NCI-H2196 (cell line): ENCODE results near the gene PITPNC1.
"Not testable (repeated sequence)": the region's sequence is repeated elsewhere in the genome, so short reads cannot be mapped to it uniquely, and the experiment has no call there.

Experiments
- DNase-seq: peaks from one replicate; lab custom pipeline; 2025; ENCODE audit not compliant: unreplicated experiment; lab: John Stamatoyannopoulos, UW

Gene PITPNC1

DNA sequence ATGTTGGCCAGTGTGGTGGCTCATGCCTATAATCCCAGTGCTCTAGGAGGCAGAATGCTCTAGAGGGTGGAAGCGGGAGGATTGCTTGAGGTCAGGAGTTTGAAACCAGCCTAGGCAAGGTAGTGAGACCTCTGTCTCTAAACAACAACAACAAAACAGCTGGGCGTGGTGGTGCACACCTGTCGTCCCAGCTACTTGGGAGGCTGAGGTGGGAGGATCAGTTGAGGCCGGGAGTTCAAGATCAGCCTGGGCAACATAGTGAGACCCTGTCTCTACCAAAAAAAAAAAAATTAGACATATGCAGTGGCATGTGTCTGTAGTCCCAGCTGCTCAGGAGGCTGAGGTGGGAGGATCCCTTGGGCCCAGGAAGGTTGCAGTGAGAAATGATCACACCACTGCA lies 53.4 kb downstream of the PITPNC1 start:
- DNase-seq, result not testable (repeated sequence)

DNA sequence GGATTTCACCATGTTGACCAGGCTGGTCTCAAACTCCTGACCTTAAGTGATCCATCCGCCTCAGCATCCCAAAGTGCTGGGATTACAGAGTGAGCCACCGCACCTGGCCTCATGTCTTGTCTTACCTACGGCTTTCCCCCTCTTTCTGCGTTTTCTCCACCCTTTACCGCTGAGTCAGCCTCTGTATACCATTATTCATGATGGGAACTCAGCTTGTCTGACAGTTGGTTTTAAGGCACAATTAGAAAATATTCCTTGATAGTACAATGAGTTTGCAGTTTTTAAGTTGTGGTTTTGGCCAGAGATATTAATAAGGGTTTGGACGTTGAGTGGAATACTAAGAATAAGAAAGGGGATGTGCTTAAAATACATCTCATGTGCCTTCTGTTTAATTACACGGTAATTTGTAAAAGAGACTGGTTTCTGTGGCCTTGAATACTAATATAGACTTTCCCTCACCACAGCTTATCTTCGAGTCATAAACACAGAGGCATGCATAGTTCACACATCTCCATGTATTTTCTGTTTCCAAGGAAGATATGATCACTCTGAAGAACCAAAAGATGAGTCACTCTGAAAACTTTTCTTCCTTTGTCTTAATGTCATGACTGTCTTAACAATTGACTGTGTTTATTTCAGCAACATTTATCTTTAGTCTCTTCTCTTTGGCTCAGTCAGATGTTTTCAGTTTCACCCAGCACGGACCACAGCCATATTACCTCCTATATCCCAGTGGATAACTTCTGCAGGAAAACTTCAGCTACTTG lies 54.4 kb downstream of the PITPNC1 start:
- no peak for DNase-seq

DNA sequence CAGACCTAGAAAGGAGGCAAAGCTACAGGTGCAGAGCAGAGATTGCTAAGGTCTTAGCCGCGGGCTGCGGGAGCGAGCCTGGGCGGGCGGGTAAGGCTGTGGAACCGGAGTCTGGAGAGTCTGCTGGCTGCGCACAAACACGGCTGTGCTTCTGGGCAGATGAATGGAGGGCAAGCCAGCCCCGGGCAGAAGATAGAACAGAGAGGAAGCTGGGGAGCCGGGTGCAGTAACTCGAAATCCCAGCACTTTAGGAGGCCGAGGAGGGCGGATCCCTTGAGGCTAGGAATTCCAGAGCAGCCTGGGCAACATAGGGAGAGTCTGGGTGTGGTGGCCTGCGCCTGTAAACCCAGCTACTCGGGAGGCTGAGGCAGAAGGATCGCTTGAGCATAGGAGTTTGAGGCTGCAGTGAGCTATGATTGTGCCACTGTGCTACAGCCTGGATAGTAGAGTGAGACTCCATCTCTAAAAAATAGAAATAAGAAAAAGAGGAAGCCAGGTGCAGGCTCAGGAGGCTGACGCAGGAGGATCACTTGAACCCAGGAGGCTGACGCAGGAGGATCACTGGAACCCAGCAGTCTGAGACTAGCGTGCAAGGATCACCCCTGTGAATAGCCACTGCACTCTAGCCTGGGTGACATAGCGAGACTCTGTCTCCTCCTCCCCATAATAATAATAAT lies 56.3 kb downstream of the PITPNC1 start:
- no peak for DNase-seq

DNA sequence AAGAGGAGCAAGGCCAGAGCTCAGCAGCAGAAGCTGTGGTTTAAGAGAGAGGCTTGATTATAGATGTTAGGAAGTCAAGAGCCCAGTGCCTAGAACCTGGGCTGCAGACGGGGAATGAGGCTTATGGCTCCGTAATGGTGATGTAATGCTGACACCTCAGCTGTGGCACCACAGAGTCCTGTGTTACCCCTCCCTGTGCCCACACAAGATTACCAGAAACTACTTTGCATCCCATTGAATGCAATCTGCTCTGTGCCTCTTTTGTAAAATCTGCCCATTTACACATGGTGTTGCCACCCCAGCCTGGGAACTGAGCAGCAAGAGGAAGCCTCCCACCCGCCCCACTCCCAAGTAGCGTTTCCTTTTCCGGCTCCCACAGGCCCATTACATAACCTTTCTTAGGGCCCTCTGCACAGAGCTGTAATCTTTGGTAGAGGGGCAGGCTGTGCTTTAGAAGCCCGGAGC lies 57.0 kb downstream of the PITPNC1 start:
- DNase-seq, result no peak

DNA sequence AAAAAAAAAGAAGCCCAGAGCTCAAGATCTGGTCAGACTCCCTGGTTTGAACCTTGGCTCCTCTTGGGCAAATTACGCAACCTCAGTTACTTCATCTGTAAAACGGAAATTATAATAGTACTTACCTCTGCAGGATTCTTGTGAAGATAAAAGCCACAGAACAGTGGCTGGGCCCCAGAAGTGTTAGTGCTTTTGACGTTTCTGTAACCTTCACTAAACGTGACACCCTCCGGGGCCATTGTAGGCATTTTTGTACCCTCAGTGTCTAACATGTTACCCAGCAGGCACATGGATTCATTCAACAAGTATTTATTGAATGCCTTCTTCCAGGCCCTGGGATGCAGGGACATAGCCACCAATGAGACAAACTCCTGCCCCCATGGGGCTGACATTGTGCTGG lies 58.0 kb downstream of the PITPNC1 start:
- DNase-seq, result no peak

DNA sequence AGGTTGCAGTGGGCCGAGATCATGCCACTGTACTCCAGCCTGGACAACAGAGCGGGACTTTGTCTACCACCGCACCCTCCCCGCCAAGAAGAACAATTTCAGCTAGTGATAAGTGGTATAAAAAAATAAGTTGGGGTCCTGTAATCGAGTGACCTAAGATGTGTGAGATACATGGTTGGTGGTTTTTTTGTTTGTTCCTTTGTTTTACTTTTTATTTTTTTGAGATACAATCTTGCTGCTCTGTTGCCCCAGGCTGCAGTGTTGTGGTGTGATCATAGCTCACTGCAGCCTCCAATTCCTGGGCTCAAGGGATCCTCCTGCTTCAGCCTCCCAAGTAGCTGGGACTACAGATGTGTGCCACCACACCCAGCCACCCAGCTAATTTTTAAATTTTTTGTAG lies 58.7 kb downstream of the PITPNC1 start:
- no peak for DNase-seq

DNA sequence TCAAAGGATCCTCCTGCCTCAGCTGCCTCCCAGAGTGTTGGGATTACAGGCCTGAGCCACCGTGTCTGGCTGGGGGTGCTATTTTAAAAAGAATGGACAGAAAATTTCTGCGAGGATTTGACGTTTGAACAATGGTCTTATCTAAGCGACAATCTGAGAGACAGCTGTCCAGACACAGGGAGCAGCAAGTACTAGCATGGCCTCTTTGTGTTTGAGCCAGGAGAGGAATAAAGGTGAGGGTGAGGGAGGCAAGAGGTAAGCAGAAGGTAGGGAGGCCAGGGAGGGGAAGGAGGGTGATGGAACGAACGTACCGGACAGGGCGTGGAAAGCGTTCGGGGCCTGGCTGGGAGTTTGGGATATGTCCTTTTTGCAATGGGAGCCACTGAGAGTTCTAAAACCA lies 59.2 kb downstream of the PITPNC1 start:
- no peak for DNase-seq

DNA sequence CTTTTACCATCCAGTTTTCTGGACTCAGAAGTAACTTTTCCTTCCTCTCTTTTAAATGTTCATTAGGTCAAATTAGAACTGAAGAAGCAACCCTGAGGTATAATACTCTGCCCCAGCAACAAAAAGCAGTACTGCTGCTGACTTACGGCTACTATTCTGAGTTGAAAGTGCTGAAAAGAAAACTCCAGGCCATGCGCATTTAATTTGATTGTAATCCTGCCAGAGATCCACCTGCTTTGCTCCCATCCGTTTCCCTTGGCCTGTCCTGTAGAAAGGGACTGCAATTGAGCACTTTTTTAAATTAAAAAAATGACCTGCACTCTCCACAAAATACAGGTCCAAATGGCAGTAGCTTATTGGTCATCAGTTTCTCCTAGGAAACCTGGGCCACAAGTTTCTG lies 61.6 kb downstream of the PITPNC1 start:
- no peak for DNase-seq

DNA sequence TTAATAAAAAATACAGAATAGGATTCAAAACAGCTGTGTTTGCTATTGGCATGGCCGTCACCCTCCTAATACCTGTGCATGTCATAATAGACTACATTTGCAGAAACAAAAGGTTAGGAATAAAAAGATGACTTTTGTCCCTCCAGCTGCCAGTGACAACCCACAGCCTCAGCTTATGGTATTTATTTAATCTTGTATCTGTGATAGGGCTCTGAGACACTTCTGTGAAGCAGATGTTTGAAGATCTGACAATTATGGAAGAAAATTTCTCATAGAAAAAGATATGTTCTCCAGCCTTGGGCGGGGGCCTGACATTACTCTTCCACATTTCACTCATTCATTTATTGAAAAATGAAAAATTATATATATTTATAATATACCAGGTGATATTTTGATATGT lies 62.2 kb downstream of the PITPNC1 start:
- no peak for DNase-seq

DNA sequence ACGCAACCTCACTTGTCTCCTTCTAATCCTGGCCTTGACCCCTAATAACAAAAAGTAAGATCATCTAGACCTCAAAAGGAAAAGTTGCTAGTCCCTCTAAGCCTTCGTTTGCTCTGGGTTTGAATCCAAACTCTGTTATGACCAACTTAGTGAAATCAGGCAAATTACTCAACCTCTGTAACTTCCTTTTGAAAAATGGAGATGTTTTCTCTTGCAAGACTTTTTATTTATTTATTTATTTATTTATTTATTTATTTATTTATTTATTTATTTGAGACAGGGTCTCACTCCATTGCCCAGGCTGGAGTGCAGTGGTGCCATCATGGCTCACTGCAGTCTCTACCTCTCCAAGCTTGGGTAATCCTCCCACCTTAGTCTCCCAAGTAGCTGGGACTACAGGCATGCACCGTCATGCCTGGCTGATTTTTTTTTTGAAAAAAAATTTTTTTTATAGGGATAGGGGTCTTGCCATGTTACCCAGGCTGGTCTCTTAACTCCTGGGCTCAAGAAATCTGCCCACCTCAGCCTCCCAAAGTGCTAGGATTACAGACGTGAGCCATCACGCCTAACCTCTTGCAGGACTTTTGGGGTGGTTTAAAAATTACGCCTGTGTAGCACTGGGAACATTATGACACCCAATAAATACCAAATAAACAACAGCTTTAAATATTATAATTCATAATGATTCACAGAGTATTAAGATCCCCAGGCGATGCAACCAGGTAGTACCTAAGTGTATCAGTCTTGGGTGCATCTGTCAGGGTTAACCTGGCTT lies 63.4 kb downstream of the PITPNC1 start:
- no peak for DNase-seq

DNA sequence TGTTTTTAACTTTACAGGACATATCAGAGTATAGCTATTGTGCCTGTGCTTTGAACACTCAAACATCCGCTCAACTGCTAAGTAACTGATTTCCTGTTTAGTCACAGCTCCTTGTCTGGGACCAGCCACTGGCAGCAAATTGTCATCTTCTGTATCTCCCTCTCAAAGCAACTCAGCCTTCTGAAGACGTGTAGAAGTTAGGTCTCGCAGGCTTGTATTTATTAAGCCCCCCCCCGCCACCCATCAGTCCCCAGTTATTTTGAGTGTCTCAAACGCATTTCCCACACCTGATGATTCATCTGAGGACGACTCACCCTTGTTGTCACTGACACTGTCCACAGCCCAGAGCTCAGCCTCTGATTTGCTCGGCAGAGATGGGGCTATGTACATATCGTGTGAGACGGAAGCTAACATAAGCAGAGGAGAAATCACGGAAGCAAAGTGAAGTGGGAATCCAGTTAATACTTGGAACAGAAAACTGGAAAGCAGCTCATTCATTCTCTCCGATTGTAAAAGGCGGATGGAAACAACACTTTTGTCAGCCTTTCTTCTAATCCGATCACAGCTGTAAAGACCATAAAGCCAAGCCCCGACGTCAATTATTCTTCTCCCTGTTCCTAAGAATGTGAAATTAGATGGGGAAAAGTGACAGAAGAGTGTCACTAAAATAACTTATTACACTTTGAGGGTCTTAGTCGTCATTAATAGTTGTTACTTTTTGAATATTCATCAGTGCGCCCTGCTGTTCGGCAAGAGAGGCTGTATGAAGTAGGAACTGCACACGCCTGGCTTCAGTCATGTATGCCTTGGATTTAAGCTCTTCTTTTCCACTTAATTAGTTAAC lies 64.2 kb downstream of the PITPNC1 start:
- DNase-seq, result no peak

DNA sequence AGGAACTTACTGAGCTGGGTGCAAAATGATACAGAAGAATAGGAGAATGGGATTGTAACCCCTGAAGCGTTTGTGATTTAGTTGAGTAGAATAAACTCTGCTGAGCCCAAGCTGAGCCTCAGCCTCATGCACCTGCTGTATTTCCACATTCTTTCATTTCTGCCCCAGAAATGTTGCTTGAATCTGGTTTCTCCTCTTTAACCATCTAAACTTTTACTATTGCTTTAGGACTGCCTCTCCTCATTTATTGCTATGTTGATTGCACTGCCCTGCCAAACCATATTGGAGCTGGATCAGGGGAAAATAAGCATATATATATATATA lies 64.8 kb downstream of the PITPNC1 start:
- DNase-seq, result no peak

DNA sequence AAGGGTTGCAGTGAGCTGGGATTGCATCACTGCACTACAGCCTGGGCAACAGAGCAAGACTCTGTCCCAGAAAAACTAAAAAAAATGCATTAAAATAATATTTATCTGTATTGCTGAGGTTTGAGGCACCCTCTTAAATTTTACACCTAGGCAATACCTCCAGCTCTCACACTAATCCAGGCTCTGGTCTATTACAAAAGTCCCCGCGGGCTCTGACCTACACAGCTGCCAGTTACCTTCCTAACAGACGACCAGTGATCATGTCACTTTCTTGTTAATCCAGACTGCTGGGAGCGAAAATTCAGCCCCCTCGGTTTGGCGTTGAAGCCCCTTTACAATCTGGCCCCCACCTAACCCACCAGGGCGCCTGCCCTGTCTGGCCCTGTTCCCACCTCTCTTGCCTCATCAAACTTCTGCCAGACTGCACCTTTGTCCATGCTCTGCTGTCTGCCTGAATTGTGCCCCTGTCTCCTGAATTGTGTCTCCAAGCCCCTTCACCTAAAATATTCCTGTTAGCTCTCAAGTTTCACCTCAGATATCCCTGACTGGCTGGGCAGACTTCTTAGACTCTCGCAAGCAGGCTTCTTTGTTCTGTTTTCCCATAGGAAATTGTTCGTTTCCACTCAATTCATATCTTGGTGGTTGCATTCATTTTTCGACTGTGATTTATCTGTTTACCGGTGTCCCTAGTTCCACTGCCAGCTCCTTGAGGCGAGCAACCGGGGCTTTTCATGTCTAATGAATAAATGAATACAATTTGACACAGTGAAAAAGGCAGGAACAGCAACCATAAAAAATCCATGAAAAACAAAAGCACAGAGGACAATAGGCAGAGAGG lies 65.9 kb downstream of the PITPNC1 start:
- DNase-seq, result no peak

DNA sequence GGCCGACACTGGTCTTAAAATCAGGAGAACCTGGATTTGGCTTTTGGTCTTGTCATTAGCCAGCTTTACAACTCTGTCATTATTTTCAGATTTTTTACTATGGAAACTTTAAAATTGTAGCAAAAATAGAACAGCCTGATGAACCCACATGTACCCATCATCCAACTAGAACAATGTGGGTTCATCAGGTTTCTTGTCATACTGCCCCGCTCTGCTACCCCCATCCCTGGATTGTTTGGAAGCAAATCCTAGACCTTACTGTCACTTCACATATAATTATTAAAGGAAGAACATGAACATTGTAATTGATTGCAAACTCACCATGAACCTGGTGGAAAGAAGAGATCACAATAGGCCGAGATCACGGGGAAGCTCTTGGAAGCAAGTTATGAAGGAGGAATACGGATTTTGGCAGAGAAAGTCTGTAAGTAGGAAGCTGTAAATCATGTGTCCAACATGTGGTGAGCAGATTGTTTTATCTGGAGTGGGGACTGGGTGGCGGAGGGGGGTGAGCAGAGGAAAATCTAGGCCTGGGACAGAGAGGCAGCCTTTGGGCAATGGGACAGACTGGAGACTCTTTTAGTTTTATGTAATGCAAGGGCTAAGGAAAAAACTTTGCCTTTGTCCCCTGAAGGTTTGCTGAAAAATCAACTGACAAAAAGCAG lies 67.0 kb downstream of the PITPNC1 start:
- no peak for DNase-seq

DNA sequence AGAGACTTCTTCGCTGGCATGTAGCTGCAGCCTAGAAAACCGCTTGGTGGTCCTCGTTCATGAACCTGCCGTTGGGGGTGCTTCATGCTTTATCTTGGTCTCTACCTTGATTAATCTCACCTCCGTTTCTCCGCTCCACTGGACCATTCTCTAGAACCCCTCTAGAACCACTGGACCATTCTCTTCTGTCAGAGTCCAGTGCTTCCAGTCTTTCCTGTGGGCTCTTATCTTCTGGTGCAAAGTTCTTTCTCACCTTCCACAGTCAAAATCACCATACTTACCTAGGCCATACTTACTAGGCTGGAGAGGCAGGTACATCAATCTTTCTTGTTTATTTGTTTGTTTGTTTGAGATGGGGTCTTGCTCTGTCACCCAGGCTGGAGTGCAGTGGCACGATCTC lies 71.4 kb downstream of the PITPNC1 start:
- no peak for DNase-seq

DNA sequence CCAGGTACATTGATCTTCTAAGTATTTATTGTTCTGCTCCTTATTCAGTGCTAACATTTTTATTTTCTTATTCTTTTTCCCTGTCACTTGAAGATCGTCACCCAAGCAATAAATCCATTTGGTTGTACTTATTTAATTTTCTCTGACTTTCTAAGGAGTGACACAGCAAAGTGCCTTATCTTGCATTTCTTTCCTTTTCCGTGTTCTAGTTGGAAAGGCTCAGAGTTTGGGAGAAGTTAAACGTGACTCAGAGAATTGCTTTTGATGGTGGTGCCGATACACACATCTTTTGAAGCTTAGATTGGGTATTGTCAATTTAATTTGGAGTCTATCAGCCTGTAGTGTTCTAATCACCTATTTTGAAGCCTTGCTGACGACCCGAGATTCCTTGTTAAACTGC lies 72.0 kb downstream of the PITPNC1 start:
- no peak for DNase-seq

DNA sequence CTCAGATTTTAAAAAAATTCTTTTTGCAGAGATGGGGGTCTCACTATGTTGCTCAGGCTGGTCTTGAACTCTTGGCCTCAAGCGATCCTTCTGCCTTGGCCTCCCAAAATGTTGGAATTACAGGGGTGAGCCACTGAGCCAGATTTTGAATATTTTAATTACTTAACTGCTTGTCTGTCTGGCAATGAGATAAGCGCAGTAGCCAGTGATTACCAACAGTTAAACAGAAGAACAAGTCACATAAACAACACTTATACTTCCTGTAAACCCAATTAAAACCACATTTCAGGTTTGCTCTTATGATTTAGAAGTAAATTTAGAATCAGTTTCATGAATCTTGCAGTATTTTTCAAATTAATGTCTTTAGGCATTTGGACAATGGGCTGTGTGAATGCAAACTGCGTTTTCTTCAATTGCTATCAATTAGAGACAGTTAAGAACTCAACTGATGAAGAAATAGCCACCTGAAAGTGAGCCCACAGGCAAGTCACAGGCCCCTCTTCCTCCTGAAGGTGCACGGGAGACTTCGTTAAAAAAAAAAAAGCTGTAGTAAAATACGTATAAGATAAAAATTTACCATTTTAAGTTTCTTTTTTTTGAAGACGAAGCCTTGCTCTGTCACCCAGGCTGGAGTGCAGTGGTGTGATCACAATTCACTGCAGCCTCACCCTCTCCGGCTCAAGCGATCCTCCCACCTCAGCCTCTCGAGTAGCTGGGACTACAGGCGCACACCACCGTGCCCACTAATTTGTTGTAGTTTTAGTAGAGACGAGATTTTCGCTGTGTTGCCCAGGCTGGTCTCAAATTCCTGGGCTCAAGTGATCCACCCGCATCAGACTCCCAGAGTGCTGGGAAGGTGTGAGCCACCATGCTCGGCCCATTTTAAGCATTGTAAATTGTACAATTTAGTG lies 73.0 kb downstream of the PITPNC1 start:
- DNase-seq, result no peak

DNA sequence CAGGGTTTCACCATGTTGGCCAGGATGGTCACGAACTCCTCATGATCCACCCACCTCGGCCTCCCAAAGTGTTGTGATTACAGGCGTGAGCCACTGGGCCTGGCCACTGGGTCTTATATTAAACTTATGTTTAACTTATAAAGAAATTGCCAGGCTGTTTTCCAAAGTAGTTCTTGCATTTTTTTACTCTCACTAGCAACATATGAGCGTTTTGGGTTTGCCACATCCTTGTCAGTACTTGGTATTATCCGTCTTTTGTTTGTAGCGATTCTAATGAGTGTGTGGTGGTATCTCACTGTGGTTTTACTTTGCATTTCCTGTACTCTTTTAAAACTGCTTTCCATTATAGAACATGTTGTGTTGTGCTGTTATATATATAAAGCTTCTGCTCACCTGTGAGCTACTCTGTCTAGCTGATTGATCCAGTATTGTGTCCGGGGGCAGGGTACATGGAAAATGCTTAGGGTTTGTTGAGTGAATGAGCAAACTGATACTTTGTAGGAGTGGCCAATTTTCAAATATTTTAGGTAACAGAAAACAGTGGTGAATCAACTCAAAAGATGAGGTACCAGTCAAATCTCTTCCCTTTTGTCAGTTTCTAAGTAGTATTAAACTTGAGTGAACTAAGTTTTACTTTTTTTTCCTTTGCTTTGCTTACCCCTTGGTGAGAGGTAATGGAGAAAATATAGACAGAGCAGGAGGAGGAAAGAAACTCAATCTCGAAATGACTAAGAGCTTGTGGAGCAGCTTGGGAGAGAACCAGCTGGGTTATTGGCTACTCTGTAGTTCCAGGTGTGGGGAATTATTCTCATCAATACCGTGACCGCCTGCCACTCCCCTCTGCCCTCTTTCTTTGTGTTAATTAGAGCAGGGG lies 75.8 kb downstream of the PITPNC1 start:
- DNase-seq, result no peak
